Amygdala (tissue), 56 donors: ENCODE results near the gene AOPEP.
A peak's percentile ranks its signal among the peaks of the same experiment; 100 is the strongest.

Source experiments
- DNase-seq, 56 donors: peaks; one replicate each; lab custom pipeline; 2025; lab: John Stamatoyannopoulos, UW

Gene AOPEP

GRCh38 chr9:95108777-95109176 is 382.3 kb downstream of the AOPEP start:
- no peak for DNase-seq

- no peak for DNase-seq
These were observed 383.0 kb downstream of the AOPEP start for GRCh38 chr9:95109456-95109855.

- no peak for DNase-seq
These were observed 384.5 kb downstream of the AOPEP start for GRCh38 chr9:95110921-95111525.

- DNase-seq, result no peak
These were observed 385.2 kb downstream of the AOPEP start for GRCh38 chr9:95111716-95112115.

GRCh38 chr9:95112436-95113280 is 386.2 kb downstream of the AOPEP start:
- no peak for DNase-seq

GRCh38 chr9:95115104-95115503 is 388.6 kb downstream of the AOPEP start:
- no peak for DNase-seq

- DNase-seq, result no peak
These were observed 389.7 kb downstream of the AOPEP start for GRCh38 chr9:95116002-95116807.

GRCh38 chr9:95116808-95117204 is 390.3 kb downstream of the AOPEP start:
- DNase-seq, result no peak

- no peak for DNase-seq
These were observed 392.1 kb downstream of the AOPEP start for GRCh38 chr9:95118596-95118995.

GRCh38 chr9:95120781-95121370 is 394.4 kb downstream of the AOPEP start:
- DNase-seq, result no peak

GRCh38 chr9:95124582-95125367 is 398.3 kb downstream of the AOPEP start:
- DNase-seq, result peak in 2 of 56 donors; percentile 10 to 34

- no peak for DNase-seq
These were observed 399.2 kb downstream of the AOPEP start for GRCh38 chr9:95125652-95126051.

GRCh38 chr9:95126739-95127138 is 400.2 kb downstream of the AOPEP start:
- DNase-seq, result no peak

GRCh38 chr9:95127249-95128176 is 401.0 kb downstream of the AOPEP start:
- peak in 55 of 56 donors; percentile 28 to 91 (median 73) for DNase-seq

- DNase-seq, result no peak
These were observed 401.7 kb downstream of the AOPEP start for GRCh38 chr9:95128177-95128524.

GRCh38 chr9:95129476-95130291 is 403.2 kb downstream of the AOPEP start:
- no peak for DNase-seq

GRCh38 chr9:95130484-95130883 is 404.0 kb downstream of the AOPEP start:
- no peak for DNase-seq
